HEK293 (cell line): Measurements from ENCODE around the gene ASL.
"Not testable (repeated sequence)": the region's sequence is repeated elsewhere in the genome, so short reads cannot be mapped to it uniquely, and the experiment has no call there.

Experiments
- CTCF ChIA-PET: fragments of 350-600 bp; formaldehyde crosslinking; extraction: SDS; loops from one replicate; lab custom pipeline; 2021; ENCODE audit warnings: antibody characterized with exemption; lab: Yijun Ruan, JAX
- POLR2A ChIA-PET: fragments of 300-600 bp; formaldehyde crosslinking; extraction: SDS; loops from one replicate; lab custom pipeline; 2020; ENCODE audit warnings: antibody characterized with exemption, inconsistent platforms; lab: Yijun Ruan, JAX
- H3K27ac ChIP-seq: fragments of 200-500 bp; sonication (Bioruptor generic); 2 replicates; pipeline ENCODE4 v1.5.1; 2014; ENCODE audit warnings: low read depth, low read length, control low read depth, inconsistent platforms; ENCODE audit errors: extremely low read depth
- H3K36me3 ChIP-seq, 2 experiments: fragments of 200-500 bp in 1 of 2; sonication (Bioruptor generic) in 1 of 2; 1 replicate in 1 of 2; 2 replicates in 1 of 2; pipeline ENCODE4 v1.5.1; 2014 to 2017; ENCODE audit warnings: inconsistent platforms in 2 of 2, low read length in 2 of 2; ENCODE audit not compliant: control insufficient read depth in 2 of 2, insufficient read depth in 1 of 2
- H3K4me1 ChIP-seq: fragments of 200-500 bp; sonication (Bioruptor generic); 2 replicates; pipeline ENCODE4 v1.5.1; 2014; ENCODE audit warnings: mild to moderate bottlenecking, low read length, inconsistent platforms; ENCODE audit not compliant: control insufficient read depth, insufficient read depth
- H3K4me3 ChIP-seq: 2 replicates; pipeline ENCODE4 v1.5.1; 2011; ENCODE audit warnings: low read depth, mild to moderate bottlenecking, control low read depth, low read length, moderate library complexity
- H3K9me3 ChIP-seq: fragments of 200-500 bp; sonication (Bioruptor generic); 2 replicates; pipeline ENCODE4 v1.5.1; 2014; ENCODE audit warnings: low read depth, low read length, inconsistent platforms; ENCODE audit not compliant: control insufficient read depth, insufficient read depth
- FEZF1 ChIP-seq: fragments of 450-650 bp; formaldehyde crosslinking; IDR thresholded peaks from 2 replicates; pipeline ENCODE4 v1.5.1; 2016; ENCODE audit warnings: missing biosample characterization, missing genetic modification characterization
- HOXA7 ChIP-seq: sonication (generic); formaldehyde crosslinking; IDR thresholded peaks from 2 replicates; pipeline ENCODE4 v1.8.1; 2022; ENCODE audit warnings: missing genetic modification reagents, borderline replicate concordance
- HOXC10 ChIP-seq: sonication (generic); formaldehyde crosslinking; IDR thresholded peaks from 2 replicates; pipeline ENCODE4 v1.8.1; 2023; ENCODE audit warnings: mild to moderate bottlenecking, missing genetic modification reagents
- HOXD13 ChIP-seq: sonication (generic); formaldehyde crosslinking; IDR thresholded peaks from 2 replicates; pipeline ENCODE4 v1.8.0; 2022; ENCODE audit warnings: missing genetic modification reagents, borderline replicate concordance
- OSR2 ChIP-seq: fragments of 450-650 bp; formaldehyde crosslinking; IDR thresholded peaks from 2 replicates; pipeline ENCODE4 v1.5.1; 2016; ENCODE audit warnings: missing biosample characterization, missing genetic modification characterization
- SP3 ChIP-seq: fragments of 450-650 bp; formaldehyde crosslinking; IDR thresholded peaks from 2 replicates; pipeline ENCODE4 v1.5.1; 2016; ENCODE audit warnings: missing biosample characterization, missing genetic modification characterization
- WT1 ChIP-seq: fragments of 450-650 bp; formaldehyde crosslinking; IDR thresholded peaks from 2 replicates; pipeline ENCODE4 v1.5.1; 2016; ENCODE audit warnings: missing biosample characterization, missing genetic modification characterization
- ZBTB7A ChIP-seq: fragments of 450-650 bp; formaldehyde crosslinking; IDR thresholded peaks from 2 replicates; pipeline ENCODE4 v1.5.1; 2016; ENCODE audit warnings: low read depth, missing biosample characterization, missing genetic modification characterization
- ZEB2 ChIP-seq: fragments of 450-650 bp; formaldehyde crosslinking; IDR thresholded peaks from 2 replicates; pipeline ENCODE4 v1.5.1; 2016; ENCODE audit warnings: missing biosample characterization, missing genetic modification characterization
- ZFP37 ChIP-seq: fragments of 450-650 bp; formaldehyde crosslinking; IDR thresholded peaks from 2 replicates; pipeline ENCODE4 v1.5.1; 2016; ENCODE audit warnings: missing biosample characterization, missing genetic modification characterization
- ZFP69B ChIP-seq: fragments of 450-650 bp; formaldehyde crosslinking; IDR thresholded peaks from 2 replicates; pipeline ENCODE4 v1.5.1; 2016; ENCODE audit warnings: missing biosample characterization, missing genetic modification characterization
- ZNF121 ChIP-seq: fragments of 450-650 bp; formaldehyde crosslinking; IDR thresholded peaks from 2 replicates; pipeline ENCODE4 v1.5.1; 2016; ENCODE audit warnings: missing biosample characterization, missing genetic modification characterization
- ZNF146 ChIP-seq: fragments of 450-650 bp; formaldehyde crosslinking; IDR thresholded peaks from 2 replicates; pipeline ENCODE4 v1.5.1; 2016; ENCODE audit warnings: missing biosample characterization, missing genetic modification characterization
- ZNF174 ChIP-seq: fragments of 450-650 bp; formaldehyde crosslinking; IDR thresholded peaks from 2 replicates; pipeline ENCODE4 v1.5.0; 2017; ENCODE audit warnings: missing biosample characterization, mild to moderate bottlenecking, missing genetic modification characterization
- ZNF24 ChIP-seq: fragments of 450-650 bp; formaldehyde crosslinking; IDR thresholded peaks from 2 replicates; pipeline ENCODE4 v1.5.1; 2016; ENCODE audit warnings: missing biosample characterization, missing genetic modification characterization
- ZNF335 ChIP-seq: fragments of 450-650 bp; formaldehyde crosslinking; conservative IDR thresholded peaks from 2 replicates; pipeline ENCODE4 v1.5.1; 2016; ENCODE audit warnings: missing biosample characterization, missing genetic modification characterization
- ZNF350 ChIP-seq: fragments of 450-650 bp; formaldehyde crosslinking; IDR thresholded peaks from 2 replicates; pipeline ENCODE4 v1.5.0; 2017; ENCODE audit warnings: missing biosample characterization, mild to moderate bottlenecking, missing genetic modification characterization
- ZNF394 ChIP-seq: fragments of 450-650 bp; formaldehyde crosslinking; IDR thresholded peaks from 2 replicates; pipeline ENCODE4 v1.5.1; 2016; ENCODE audit warnings: missing biosample characterization, missing genetic modification characterization, mild to moderate bottlenecking, moderate library complexity, borderline replicate concordance
- ZNF560 ChIP-seq: fragments of 450-650 bp; formaldehyde crosslinking; IDR thresholded peaks from 2 replicates; pipeline ENCODE4 v1.5.1; 2017; ENCODE audit warnings: missing biosample characterization, missing genetic modification characterization, borderline replicate concordance
- ZNF600 ChIP-seq: fragments of 450-650 bp; formaldehyde crosslinking; IDR thresholded peaks from 2 replicates; pipeline ENCODE4 v1.5.1; 2016; ENCODE audit warnings: missing biosample characterization, missing genetic modification characterization
- ZNF621 ChIP-seq: fragments of 450-650 bp; formaldehyde crosslinking; IDR thresholded peaks from 2 replicates; pipeline ENCODE4 v1.5.1; 2017; ENCODE audit warnings: missing biosample characterization, missing genetic modification characterization
- ZNF664 ChIP-seq: fragments of 450-650 bp; formaldehyde crosslinking; IDR thresholded peaks from 2 replicates; pipeline ENCODE4 v1.5.1; 2016; ENCODE audit warnings: missing biosample characterization, missing genetic modification characterization
- ZNF707 ChIP-seq: fragments of 450-650 bp; formaldehyde crosslinking; IDR thresholded peaks from 2 replicates; pipeline ENCODE4 v1.5.1; 2016; ENCODE audit warnings: missing biosample characterization, missing genetic modification characterization
- ZNF843 ChIP-seq: fragments of 450-650 bp; formaldehyde crosslinking; IDR thresholded peaks from 2 replicates; pipeline ENCODE4 v1.5.1; 2016; ENCODE audit warnings: missing biosample characterization, missing genetic modification characterization
- TF ChIP-seq, protein P1 (sequence below): fragments of 450-650 bp; formaldehyde crosslinking; IDR thresholded peaks from 2 replicates; pipeline ENCODE4 v1.5.1; 2017; ENCODE audit warnings: missing biosample characterization, missing genetic modification characterization

ASL gene

DNA sequence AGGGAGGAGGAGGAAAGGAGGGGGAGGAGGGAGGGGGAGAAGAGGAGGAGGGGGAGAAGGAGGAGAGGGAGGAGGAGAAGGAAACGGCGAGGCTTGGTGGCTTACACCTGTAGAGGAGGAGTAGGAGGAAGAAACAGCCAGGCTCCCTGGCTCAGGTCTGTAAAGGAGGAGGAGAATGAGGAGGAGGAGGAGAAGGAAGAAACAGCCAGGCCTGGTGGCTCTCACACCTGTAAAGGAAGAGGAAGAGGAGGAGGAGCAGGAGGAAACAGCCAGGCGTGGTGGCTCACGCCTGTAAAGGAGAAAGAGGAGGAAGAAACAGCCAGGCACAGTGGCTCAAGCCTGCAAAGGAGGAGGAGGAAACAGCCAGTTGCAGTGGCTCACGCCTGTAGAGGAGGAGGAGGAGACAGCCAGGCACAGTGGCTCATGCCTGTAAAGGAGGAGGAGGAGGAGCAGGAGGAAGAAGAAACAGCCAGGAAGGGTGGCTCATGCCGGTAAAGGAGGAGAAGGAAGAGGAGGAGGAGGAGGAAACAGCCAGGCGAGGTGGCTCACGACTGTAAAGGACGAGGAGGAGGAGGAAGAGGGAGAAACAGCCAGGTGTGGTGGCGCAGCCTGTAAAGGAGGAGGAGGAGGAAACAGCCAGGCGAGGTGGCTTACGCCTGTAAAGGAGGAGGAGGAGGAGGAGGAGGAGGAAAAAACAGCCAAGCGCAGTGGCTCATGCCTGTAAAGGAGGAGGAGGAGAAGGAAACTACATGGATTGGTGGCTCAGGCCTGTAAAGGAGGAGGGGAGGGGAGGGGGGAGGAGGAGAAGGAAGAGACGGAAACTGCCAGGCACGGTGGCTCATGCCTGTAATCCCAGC is 24.2 kb downstream of the ASL start (continued):
- TF ChIP-seq ZFP37 (0 out of 2 replicates have a peak, but pooled peaks have one; percentile 23), ZEB2 (tag by site-specific recombination) (peak; percentile 89), ZNF24 (tag by site-specific recombination) (no peak), ZNF621 (tag by site-specific recombination) (no peak), SP3 (tag by site-specific recombination) (peak; percentile 89), ZNF174 (tag by site-specific recombination) (no peak), ZNF335 (tag by site-specific recombination) (peak; percentile 97), WT1 (tag by site-specific recombination) (peak; percentile 66)
- TF ChIP-seq, protein P1, sequence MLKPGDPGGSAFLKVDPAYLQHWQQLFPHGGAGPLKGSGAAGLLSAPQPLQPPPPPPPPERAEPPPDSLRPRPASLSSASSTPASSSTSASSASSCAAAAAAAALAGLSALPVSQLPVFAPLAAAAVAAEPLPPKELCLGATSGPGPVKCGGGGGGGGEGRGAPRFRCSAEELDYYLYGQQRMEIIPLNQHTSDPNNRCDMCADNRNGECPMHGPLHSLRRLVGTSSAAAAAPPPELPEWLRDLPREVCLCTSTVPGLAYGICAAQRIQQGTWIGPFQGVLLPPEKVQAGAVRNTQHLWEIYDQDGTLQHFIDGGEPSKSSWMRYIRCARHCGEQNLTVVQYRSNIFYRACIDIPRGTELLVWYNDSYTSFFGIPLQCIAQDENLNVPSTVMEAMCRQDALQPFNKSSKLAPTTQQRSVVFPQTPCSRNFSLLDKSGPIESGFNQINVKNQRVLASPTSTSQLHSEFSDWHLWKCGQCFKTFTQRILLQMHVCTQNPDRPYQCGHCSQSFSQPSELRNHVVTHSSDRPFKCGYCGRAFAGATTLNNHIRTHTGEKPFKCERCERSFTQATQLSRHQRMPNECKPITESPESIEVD (tag by site-specific recombination), result no peak

DNA sequence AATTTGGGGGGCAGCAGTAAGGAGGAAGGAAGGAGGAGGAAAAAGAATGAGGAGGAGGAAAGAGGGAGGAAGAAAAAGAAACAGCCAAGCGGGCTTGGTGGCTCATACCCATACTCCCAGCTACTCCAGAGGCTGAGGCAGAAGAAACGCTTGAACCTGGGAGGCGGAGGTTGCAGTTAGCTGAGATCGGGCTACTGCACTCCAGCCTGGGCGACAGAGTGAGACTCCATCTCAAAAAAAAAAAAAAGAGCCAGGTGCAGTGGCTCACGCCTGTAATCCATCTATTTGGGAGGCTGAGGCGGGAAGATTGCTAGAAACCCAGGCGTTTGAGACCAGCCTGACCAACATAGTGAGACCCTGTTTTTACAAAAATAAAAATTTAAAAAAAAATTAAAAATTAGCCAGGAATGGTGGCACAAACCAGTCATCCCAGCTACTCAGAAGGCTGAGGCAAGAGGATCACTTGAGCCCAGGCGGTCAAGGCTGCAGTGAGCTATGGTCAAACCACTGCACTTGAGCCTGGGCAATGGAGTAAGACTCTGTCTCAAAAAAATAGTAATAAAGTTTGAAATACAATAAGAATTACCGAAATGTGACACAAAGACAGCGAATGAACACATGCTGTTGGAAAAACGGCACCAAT is 24.9 kb downstream of the ASL start:
- ChIA-PET CTCF (interaction anchor here (0.6 kb wide), 1 partner anchor 157 kb away, joined by 3 read pairs; no protein-coding TSS in a partner anchor), POLR2A (interaction anchor here (1.0 kb wide), 1 partner anchor 14 kb away, joined by 10 read pairs; the partner anchor contains the start of gene CRCP)
- TF ChIP-seq HOXD13 (CRISPR knock-in tag), result peak; percentile 83; the same call in 1 of the 2 replicates
- 0 out of 2 replicates have a peak, but pooled peaks have one; percentile 4 for TF ChIP-seq WT1 (tag by site-specific recombination)
- TF ChIP-seq ZBTB7A, result no peak
- TF ChIP-seq FEZF1 (tag by site-specific recombination), result no peak
- peak; percentile 80 for TF ChIP-seq ZNF121 (tag by site-specific recombination)
- TF ChIP-seq ZNF600 (tag by site-specific recombination), result no peak
- no peak for TF ChIP-seq HOXC10
- TF ChIP-seq HOXA7 (CRISPR knock-in tag), result no peak
- TF ChIP-seq ZNF350, result no peak
- no peak for TF ChIP-seq ZFP69B (tag by site-specific recombination)
- TF ChIP-seq ZNF707 (tag by site-specific recombination), result no peak
- peak; percentile 24; the same call in 1 of the 2 replicates for TF ChIP-seq ZNF664 (tag by site-specific recombination)
- TF ChIP-seq ZNF335 (tag by site-specific recombination), result 0 out of 2 replicates have a peak, but pooled peaks have one; percentile 9
- no peak for TF ChIP-seq ZNF560 (tag by site-specific recombination)
- TF ChIP-seq ZNF146 (tag by site-specific recombination), result no peak
- no peak for TF ChIP-seq ZNF843 (tag by site-specific recombination)
- peak; percentile 94 for TF ChIP-seq ZNF394 (tag by site-specific recombination)
- peak; percentile 8 for TF ChIP-seq OSR2 (tag by site-specific recombination)
- H3K27ac ChIP-seq, result no peak overlapping the region
- no peaks in the 10 kb centered on the region for H3K4me1 ChIP-seq
- peak overlapping the region; percentile 13 for H3K4me3 ChIP-seq
- H3K36me3 ChIP-seq, result no peaks in the 10 kb centered on the region; a peak in 1 of 3 replicates
- no peaks in the 10 kb centered on the region for H3K9me3 ChIP-seq

DNA sequence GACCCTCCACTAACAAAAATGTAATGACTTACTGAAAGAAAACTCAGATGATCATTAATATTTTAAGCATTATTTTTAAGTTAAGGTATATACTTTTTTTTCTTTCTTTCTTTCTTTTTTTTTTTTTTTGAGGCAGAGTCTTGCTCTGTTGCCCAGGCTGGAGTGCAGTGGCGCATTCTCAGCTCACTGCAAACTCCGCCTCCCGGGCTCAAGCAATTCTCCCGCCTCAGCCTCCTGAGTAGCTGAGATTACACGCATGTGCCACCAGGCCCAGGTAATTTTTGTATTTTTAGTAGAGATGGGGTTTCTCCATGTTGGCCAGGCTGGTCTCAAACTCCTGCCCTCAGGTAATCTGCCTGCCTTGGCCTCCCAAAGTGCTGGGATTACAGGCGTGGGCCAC is 26.5 kb downstream of the ASL start:
- H3K27ac ChIP-seq, POLR2A ChIA-PET, H3K36me3 ChIP-seq, H3K9me3 ChIP-seq, H3K4me1 ChIP-seq, H3K4me3 ChIP-seq: not testable (repeated sequence)
- CTCF ChIA-PET, result interaction anchor here (0.5 kb wide), 1 partner anchor 939 kb away, joined by 3 read pairs; no protein-coding TSS in a partner anchor

DNA sequence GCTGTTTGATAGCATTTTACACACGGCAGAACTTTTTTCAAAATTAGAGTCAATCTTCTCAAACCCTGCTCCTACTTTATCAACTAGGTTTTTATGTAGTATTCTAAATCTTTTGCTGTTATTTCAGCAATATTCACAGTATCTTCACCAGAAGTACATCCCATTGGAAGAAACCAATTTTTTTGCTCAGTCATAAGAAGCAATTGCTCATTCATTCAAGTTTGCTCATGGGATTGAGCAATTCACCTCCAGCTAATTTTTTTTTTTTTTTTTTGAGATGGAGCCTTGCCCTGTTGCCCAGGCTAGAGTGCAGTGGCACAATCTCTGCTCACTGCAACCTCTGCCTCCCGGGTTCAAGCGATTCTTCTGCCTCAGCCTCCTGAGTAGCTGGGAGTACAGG is 28.4 kb downstream of the ASL start:
- H3K9me3 ChIP-seq, CTCF ChIA-PET, H3K36me3 ChIP-seq, H3K4me1 ChIP-seq, H3K27ac ChIP-seq, H3K4me3 ChIP-seq, POLR2A ChIA-PET: not testable (repeated sequence)
